22Rv1 (cell line): ENCODE data around the gene GAREM2.

Experiments used
- CTCF ChIP-seq: fragments of 450-650 bp; IDR thresholded peaks from 2 replicates; pipeline ENCODE4 v1.5.1; 2017; ENCODE audit warnings: mild to moderate bottlenecking
- ZFX ChIP-seq: fragments of 450-650 bp; IDR thresholded peaks from 2 replicates; pipeline ENCODE4 v1.6.1; 2017; ENCODE audit warnings: antibody characterized with exemption, borderline replicate concordance

DNA sequence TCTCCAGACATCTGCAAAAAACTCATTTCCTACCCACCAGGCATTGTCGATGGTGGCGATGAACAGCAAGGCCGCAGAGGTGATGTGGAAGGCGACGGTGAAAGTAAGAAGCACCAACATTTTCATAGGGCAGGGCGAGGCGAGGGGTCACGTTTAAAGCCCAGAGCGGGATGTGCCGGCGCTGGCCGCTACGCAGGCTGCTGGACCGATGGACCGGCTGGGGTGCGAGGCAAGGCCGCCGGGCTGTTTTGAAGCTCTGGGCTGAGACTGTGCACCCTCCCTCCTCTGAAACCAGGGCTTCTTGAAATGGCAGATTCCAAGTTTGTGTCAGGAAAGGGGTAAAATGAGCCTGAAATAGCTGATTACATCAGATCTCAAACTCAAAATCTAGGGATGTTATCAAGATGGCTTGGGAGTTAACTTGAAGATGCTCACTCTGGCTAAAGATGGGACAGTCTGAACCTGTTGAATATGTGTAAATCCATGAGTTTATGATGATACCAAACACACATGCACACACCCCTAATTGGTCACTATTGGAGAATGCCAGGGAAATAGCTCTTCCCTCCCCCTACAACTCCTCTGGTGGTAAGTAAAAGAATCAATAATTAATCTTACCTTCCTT lies 31.6 kb upstream of the GAREM2 start:
- no peak for TF ChIP-seq CTCF
- TF ChIP-seq ZFX = no peak
